ENCODE results near the gene MAML3. TPM values are rescaled to one million over a fixed set of nuclear protein-coding genes. Genes with fewer than 3 reads are reported as not detected.

MAML3 gene
- total RNA-seq, 5 donors from 2014 or later (not counting 1 experiment from before 2014, with no cell fraction given): 2.0 to 3.4 (median 2.7) TPM

DNA sequence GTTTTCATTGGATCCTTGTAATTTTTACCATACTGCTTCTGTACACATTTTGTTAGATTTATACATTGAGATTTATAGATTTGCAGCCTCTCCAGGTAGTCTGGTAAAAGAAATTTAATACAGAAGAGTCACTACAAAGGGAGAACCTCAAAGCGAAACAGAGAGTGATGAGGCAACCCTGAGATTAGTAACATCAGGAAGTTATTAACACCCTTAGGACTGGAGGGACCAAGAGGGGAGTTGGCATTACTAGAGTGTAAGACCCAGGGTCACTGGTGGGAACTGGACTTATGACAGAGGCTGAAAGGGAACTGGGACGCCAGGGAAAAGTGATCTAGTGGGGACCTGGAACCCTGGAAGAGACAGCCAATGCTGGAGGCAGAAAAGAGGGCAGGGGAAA is 20.6 kb upstream of the MAML3 start:
- Histone ChIP-seq H3K9me3 (no peaks in the 10 kb centered on the region), H3K27me3 (replicated peaks in 1 of 2; ENCODE audit: control insufficient read depth in 2 of 2, extremely low read depth in 1 of 2, insufficient read depth in 2 of 2, low read length in 1 of 2) (peaks cover 0 to 2% of the 10 kb centered on the region in 2 experiments), H3K4me1 (ENCODE audit: control insufficient read depth in 1 of 2, extremely low read depth in 1 of 2, insufficient read depth in 2 of 2, low read length in 2 of 2) (no peaks in the 10 kb centered on the region), H3K36me3 (ENCODE audit: control insufficient read depth in 2 of 2, extremely low read depth in 1 of 2, insufficient read depth in 1 of 2, low read length in 1 of 2) (no peaks in the 10 kb centered on the region), H3K4me3 (ENCODE audit: control insufficient read depth in 1 of 2, extremely low read depth in 1 of 2, low read length in 1 of 2) (no peak overlapping the region), H3K27ac (ENCODE audit: low read length) (no peak overlapping the region)
- Mint-ChIP-seq H3K27ac (no peak overlapping the region), H3K4me3 (no peak overlapping the region), H3K36me3 (no peaks in the 10 kb centered on the region), H3K27me3 (peaks cover 0 to 5% of the 10 kb centered on the region in 2 donors), H3K4me1 (no peaks in the 10 kb centered on the region), H3K9me3 (no peaks in the 10 kb centered on the region)
- ChIA-PET CTCF (no interaction called here), POLR2A (no interaction called here)
- WGBS (ENCODE audit: insufficient coverage): no CpG with 5 or more reads among the region's 2 CpGs
- DNase-seq: no peak
- no peak for ATAC-seq (replicated peaks in 1 of 4)

DNA sequence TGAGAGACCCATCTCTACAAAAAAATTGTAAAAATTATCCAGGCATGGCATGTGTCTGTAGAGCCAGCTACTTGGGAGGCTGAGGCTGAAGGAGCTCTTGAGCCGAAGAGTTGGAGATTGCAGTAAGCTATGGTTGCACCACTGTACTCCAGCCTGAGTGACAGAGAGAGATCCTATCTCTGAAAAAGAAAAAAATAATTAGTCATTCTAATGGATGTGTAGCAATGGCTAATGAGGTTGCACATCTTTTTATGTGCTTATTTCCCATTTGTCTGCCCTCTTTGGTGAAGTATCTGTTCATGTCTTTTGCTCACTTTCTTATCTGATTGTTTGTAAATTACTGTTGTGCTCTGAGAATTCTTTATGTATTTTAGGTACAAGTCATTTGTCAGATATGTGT is 19.0 kb upstream of the MAML3 start:
- Mint-ChIP-seq H3K27me3 (peaks cover 0 to 5% of the 10 kb centered on the region in 2 donors), H3K27ac (no peak overlapping the region), H3K9me3 (no peaks in the 10 kb centered on the region), H3K4me3 (no peak overlapping the region), H3K4me1 (no peaks in the 10 kb centered on the region), H3K36me3 (no peaks in the 10 kb centered on the region)
- Histone ChIP-seq H3K27ac (ENCODE audit: low read length) (no peak overlapping the region), H3K4me1 (ENCODE audit: control insufficient read depth in 1 of 2, extremely low read depth in 1 of 2, insufficient read depth in 2 of 2, low read length in 2 of 2) (no peaks in the 10 kb centered on the region), H3K9me3 (no peaks in the 10 kb centered on the region), H3K27me3 (replicated peaks in 1 of 2; ENCODE audit: control insufficient read depth in 2 of 2, extremely low read depth in 1 of 2, insufficient read depth in 2 of 2, low read length in 1 of 2) (peaks cover 0 to 2% of the 10 kb centered on the region in 2 experiments), H3K4me3 (ENCODE audit: control insufficient read depth in 1 of 2, extremely low read depth in 1 of 2, low read length in 1 of 2) (no peak overlapping the region), H3K36me3 (ENCODE audit: control insufficient read depth in 2 of 2, extremely low read depth in 1 of 2, insufficient read depth in 1 of 2, low read length in 1 of 2) (no peaks in the 10 kb centered on the region)
- DNase-seq (no peak), ATAC-seq (replicated peaks in 1 of 4) (no peak)
- ChIA-PET POLR2A (interaction anchor here in 1 of 2 donors (0.6 kb wide), 1 partner anchor 106 kb away, joined by 11 read pairs; no protein-coding TSS in a partner anchor), CTCF (interaction anchor here in 1 of 2 donors (0.9 kb wide), 1 partner anchor 8 kb away, joined by 4 read pairs; no protein-coding TSS in a partner anchor)
- WGBS (ENCODE audit: insufficient coverage): 100% methylated on average over 1 of the region's 1 CpG

DNA sequence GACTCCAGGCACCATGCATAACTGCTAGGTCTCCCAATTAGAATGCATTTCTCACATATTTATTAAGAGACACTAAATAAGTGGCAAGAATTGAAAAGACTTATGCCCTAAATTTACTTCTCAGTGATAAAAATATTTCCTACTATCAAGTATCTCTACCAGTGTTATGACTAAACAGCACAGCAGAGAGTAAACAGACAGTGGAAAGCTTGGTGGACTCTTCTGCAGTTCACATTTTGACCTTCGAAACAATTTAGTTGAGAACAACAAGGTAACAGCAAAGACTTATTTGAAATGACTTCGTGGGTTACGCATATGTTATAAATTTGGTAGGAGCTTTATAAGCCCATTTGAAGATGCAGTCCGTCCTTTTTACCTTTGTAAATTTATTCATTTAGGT is 16.3 kb upstream of the MAML3 start:
- Histone ChIP-seq H3K4me1 (ENCODE audit: control insufficient read depth in 1 of 2, extremely low read depth in 1 of 2, insufficient read depth in 2 of 2, low read length in 2 of 2) (no peaks in the 10 kb centered on the region), H3K9me3 (no peaks in the 10 kb centered on the region), H3K27me3 (replicated peaks in 1 of 2; ENCODE audit: control insufficient read depth in 2 of 2, extremely low read depth in 1 of 2, insufficient read depth in 2 of 2, low read length in 1 of 2) (peaks cover 0 to 2% of the 10 kb centered on the region in 2 experiments), H3K4me3 (ENCODE audit: control insufficient read depth in 1 of 2, extremely low read depth in 1 of 2, low read length in 1 of 2) (no peak overlapping the region), H3K27ac (ENCODE audit: low read length) (no peak overlapping the region), H3K36me3 (ENCODE audit: control insufficient read depth in 2 of 2, extremely low read depth in 1 of 2, insufficient read depth in 1 of 2, low read length in 1 of 2) (no peaks in the 10 kb centered on the region)
- ChIA-PET CTCF (no interaction called here), POLR2A (interaction anchor here in 1 of 2 donors (0.6 kb wide), 1 partner anchor 24 kb away, joined by 8 read pairs; no protein-coding TSS in a partner anchor)
- H3K4me1 Mint-ChIP-seq: no peaks in the 10 kb centered on the region
- ATAC-seq (replicated peaks in 1 of 4): no peak
- WGBS (ENCODE audit: insufficient coverage): 100% methylated on average over 1 of the region's 4 CpGs
- no peak overlapping the region for H3K4me3 Mint-ChIP-seq
- no peaks in the 10 kb centered on the region for H3K36me3 Mint-ChIP-seq
- no peaks in the 10 kb centered on the region for H3K27me3 Mint-ChIP-seq
- no peak for DNase-seq
- no peaks in the 10 kb centered on the region for H3K9me3 Mint-ChIP-seq
- H3K27ac Mint-ChIP-seq: no peak overlapping the region

DNA sequence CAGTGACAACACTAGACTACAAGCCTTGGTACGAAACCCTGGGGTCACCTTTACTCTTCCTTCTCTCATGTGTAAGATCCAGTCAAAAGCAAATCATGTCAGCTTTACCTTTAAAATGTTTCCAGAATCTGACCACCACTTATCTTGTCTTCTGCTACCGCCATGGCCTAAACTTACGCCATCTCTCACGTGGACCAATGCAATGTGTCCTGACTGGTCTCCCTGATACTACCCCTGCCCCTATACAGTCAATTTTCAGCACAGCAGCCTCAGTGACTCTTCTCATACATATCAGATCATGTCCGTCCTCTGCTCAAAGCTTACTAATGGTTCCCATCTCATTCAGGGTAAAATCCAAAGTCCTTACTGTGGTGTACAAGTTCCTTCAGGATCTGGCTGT is 15.0 kb upstream of the MAML3 start:
- CTCF ChIA-PET: no interaction called here

DNA sequence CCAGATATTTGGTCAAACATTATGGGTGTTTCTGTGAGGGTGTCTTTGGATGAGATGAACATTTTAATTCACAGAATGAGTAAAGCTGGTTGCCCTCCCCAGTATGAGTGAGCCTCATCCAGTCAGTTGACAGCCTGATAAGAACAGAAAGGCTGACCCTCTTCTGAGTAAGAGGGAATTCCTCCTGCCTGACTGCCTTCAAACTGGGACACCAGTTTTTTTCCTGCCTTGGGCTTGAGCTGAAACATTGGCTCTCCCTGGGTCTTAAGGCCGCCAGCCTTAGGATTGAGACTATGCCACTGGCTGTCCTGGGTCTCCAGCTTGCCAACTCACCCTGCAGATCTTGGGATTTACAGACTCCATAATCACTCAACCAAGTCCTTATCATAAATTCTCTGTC is 14.5 kb upstream of the MAML3 start:
- ChIA-PET POLR2A (no interaction called here), CTCF (no interaction called here)
- no peaks in the 10 kb centered on the region for H3K36me3 ChIP-seq (ENCODE audit: control insufficient read depth in 2 of 2, extremely low read depth in 1 of 2, insufficient read depth in 1 of 2, low read length in 1 of 2)
- H3K4me3 ChIP-seq (ENCODE audit: control insufficient read depth in 1 of 2, extremely low read depth in 1 of 2, low read length in 1 of 2): no peak overlapping the region
- Mint-ChIP-seq H3K27ac (no peak overlapping the region), H3K9me3 (no peaks in the 10 kb centered on the region), H3K4me3 (no peak overlapping the region), H3K36me3 (no peaks in the 10 kb centered on the region), H3K4me1 (no peaks in the 10 kb centered on the region), H3K27me3 (no peaks in the 10 kb centered on the region)
- 87% methylated on average over 1 of the region's 1 CpG for WGBS (ENCODE audit: insufficient coverage)
- no peaks in the 10 kb centered on the region for H3K9me3 ChIP-seq
- H3K27me3 ChIP-seq (replicated peaks in 1 of 2; ENCODE audit: control insufficient read depth in 2 of 2, extremely low read depth in 1 of 2, insufficient read depth in 2 of 2, low read length in 1 of 2): peaks cover 0 to 2% of the 10 kb centered on the region in 2 experiments
- no peak overlapping the region for H3K27ac ChIP-seq (ENCODE audit: low read length)
- DNase-seq (no peak), ATAC-seq (replicated peaks in 1 of 4) (no peak)
- no peaks in the 10 kb centered on the region for H3K4me1 ChIP-seq (ENCODE audit: control insufficient read depth in 1 of 2, extremely low read depth in 1 of 2, insufficient read depth in 2 of 2, low read length in 2 of 2)

More for the DNA sequence above, 15.0 kb upstream of the MAML3 start:
- ATAC-seq (replicated peaks in 1 of 4) (no peak), DNase-seq (no peak)
- Mint-ChIP-seq H3K9me3 (no peaks in the 10 kb centered on the region), H3K27me3 (no peaks in the 10 kb centered on the region), H3K4me1 (no peaks in the 10 kb centered on the region), H3K36me3 (no peaks in the 10 kb centered on the region), H3K27ac (no peak overlapping the region), H3K4me3 (no peak overlapping the region)
- H3K27ac ChIP-seq (ENCODE audit: low read length): no peak overlapping the region
- no peaks in the 10 kb centered on the region for H3K9me3 ChIP-seq
- H3K4me1 ChIP-seq (ENCODE audit: control insufficient read depth in 1 of 2, extremely low read depth in 1 of 2, insufficient read depth in 2 of 2, low read length in 2 of 2): no peaks in the 10 kb centered on the region
- POLR2A ChIA-PET: no interaction called here
- no peak overlapping the region for H3K4me3 ChIP-seq (ENCODE audit: control insufficient read depth in 1 of 2, extremely low read depth in 1 of 2, low read length in 1 of 2)
- no peaks in the 10 kb centered on the region for H3K36me3 ChIP-seq (ENCODE audit: control insufficient read depth in 2 of 2, extremely low read depth in 1 of 2, insufficient read depth in 1 of 2, low read length in 1 of 2)
- peaks cover 0 to 2% of the 10 kb centered on the region in 2 experiments for H3K27me3 ChIP-seq (replicated peaks in 1 of 2; ENCODE audit: control insufficient read depth in 2 of 2, extremely low read depth in 1 of 2, insufficient read depth in 2 of 2, low read length in 1 of 2)
- WGBS (ENCODE audit: insufficient coverage): 90% methylated on average over 5 of the region's 5 CpGs

DNA sequence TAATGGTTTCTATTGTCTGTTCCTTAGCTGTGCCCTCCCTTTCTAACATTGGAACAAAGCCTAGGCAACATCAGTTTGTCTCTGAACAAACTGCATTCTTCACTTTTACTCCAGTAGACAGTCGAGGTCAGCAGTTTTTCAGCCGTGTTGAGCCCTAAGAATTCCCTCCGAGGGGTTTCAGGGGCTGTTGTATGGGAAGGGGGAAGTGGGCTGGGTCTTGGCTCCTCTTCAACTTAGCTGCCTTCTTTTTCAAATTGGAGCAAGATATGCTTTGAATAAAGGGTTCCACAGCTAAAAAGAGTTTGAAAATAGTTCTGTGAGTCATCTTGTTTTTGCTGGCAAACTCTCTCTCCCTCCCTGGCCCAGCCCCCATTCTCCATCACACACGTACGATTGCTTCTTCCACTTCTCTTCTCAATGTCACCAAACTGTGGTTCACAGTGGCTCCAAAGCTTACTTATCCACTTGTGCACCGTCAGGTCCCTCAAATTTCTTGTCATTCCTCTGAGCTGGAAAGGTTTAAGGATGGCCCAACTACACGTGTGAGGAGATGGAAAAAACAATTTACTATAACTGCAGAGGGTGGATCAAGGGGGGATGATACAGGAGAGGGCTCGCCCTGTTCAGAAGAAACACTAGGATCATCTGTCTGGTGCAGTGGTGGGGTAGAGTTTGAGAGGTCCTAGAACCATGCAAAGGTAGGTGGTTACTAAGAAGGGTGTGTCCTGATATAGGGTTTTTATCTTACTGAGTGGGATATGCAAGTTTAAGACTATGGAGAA is 9.2 kb upstream of the MAML3 start:
- 60% methylated on average over 1 of the region's 8 CpGs for WGBS (ENCODE audit: insufficient coverage)
- Histone ChIP-seq H3K9me3 (no peaks in the 10 kb centered on the region), H3K27ac (ENCODE audit: low read length) (no peak overlapping the region), H3K4me1 (ENCODE audit: control insufficient read depth in 1 of 2, extremely low read depth in 1 of 2, insufficient read depth in 2 of 2, low read length in 2 of 2) (no peaks in the 10 kb centered on the region), H3K4me3 (ENCODE audit: control insufficient read depth in 1 of 2, extremely low read depth in 1 of 2, low read length in 1 of 2) (no peak overlapping the region), H3K36me3 (ENCODE audit: control insufficient read depth in 2 of 2, extremely low read depth in 1 of 2, insufficient read depth in 1 of 2, low read length in 1 of 2) (no peaks in the 10 kb centered on the region), H3K27me3 (replicated peaks in 1 of 2; ENCODE audit: control insufficient read depth in 2 of 2, extremely low read depth in 1 of 2, insufficient read depth in 2 of 2, low read length in 1 of 2) (peaks cover 0 to 2% of the 10 kb centered on the region in 2 experiments)
- POLR2A ChIA-PET: interaction anchor here (0.6 kb wide), 2 partner anchors 96 to 155 kb away, joined by 4 to 5 read pairs; no protein-coding TSS in a partner anchor
- H3K4me3 Mint-ChIP-seq: no peak overlapping the region
- H3K9me3 Mint-ChIP-seq: no peaks in the 10 kb centered on the region
- no peaks in the 10 kb centered on the region for H3K4me1 Mint-ChIP-seq
- no peak for ATAC-seq (replicated peaks in 1 of 4)
- peaks cover 0 to 3% of the 10 kb centered on the region in 2 donors for H3K27me3 Mint-ChIP-seq
- no peak for DNase-seq
- no peaks in the 10 kb centered on the region for H3K36me3 Mint-ChIP-seq
- CTCF ChIA-PET: interaction anchor here (0.5 to 1.4 kb wide), 4 partner anchors 15 to 902 kb away, joined by 3 to 4 read pairs (median 4); no protein-coding TSS in a partner anchor
- H3K27ac Mint-ChIP-seq: no peak overlapping the region

All from T-cell (primary cell).